GM23338 (cell line): ENCODE measurements around the gene REEP5. TPM values are rescaled to one million over a fixed set of nuclear protein-coding genes. Genes with fewer than 3 reads are reported as not detected.

Experiments
- ATAC-seq: fragments of 200-7000 bp; cut with Tn5 transposase; 3 replicates; pipeline ENCODE4 v1.9.1; 2020
- DNase-seq: peaks from one replicate; pipeline ENCODE4 v3.0.0-alpha.2; 2015; ENCODE audit warnings: low spot score
- H2AFZ ChIP-seq: fragments of 200-600 bp; sonication (generic); 2 replicates; pipeline ENCODE4 v1.8.0; 2016; ENCODE audit warnings: antibody characterized with exemption, mild to moderate bottlenecking, moderate library complexity
- H3F3A ChIP-seq: fragments of 200-600 bp; sonication (generic); replicated peaks from 2 replicates; pipeline ENCODE4 v1.8.0; 2017; ENCODE audit warnings: antibody characterized with exemption, mixed run types, low read depth
- H3K27ac ChIP-seq: fragments of 200-600 bp; sonication (generic); 2 replicates; pipeline ENCODE4 v1.6.1; 2016; ENCODE audit warnings: low read depth
- H3K27me3 ChIP-seq: fragments of 200-600 bp; sonication (generic); 2 replicates; pipeline ENCODE4 v1.8.0; 2016; ENCODE audit warnings: mild to moderate bottlenecking, mixed run types, moderate library complexity; ENCODE audit not compliant: insufficient read depth
- H3K36me3 ChIP-seq: fragments of 200-600 bp; sonication (generic); 2 replicates; pipeline ENCODE4 v1.8.0; 2016; ENCODE audit warnings: mild to moderate bottlenecking; ENCODE audit not compliant: insufficient read depth
- H3K4me1 ChIP-seq: fragments of 200-600 bp; sonication (generic); 2 replicates; pipeline ENCODE4 v1.8.0; 2016; ENCODE audit warnings: mild to moderate bottlenecking, moderate library complexity; ENCODE audit not compliant: insufficient read depth
- H3K4me2 ChIP-seq: fragments of 200-600 bp; sonication (generic); 2 replicates; pipeline ENCODE4 v1.7.1; 2017; ENCODE audit warnings: mixed run types
- H3K4me3 ChIP-seq: fragments of 200-600 bp; sonication (generic); 2 replicates; pipeline ENCODE4 v1.6.1; 2016; ENCODE audit warnings: mixed run types
- H3K79me2 ChIP-seq: fragments of 200-600 bp; sonication (generic); replicated peaks from 2 replicates; pipeline ENCODE4 v1.8.0; 2017; ENCODE audit warnings: mild to moderate bottlenecking; ENCODE audit not compliant: insufficient read depth
- H3K9me2 ChIP-seq: fragments of 200-600 bp; sonication (generic); 2 replicates; pipeline ENCODE4 v1.8.0; 2017; ENCODE audit not compliant: insufficient read depth
- H4K20me1 ChIP-seq: fragments of 200-600 bp; sonication (generic); replicated peaks from 2 replicates; pipeline ENCODE4 v1.8.0; 2017; ENCODE audit warnings: mild to moderate bottlenecking; ENCODE audit not compliant: insufficient read depth
- H3K27ac Mint-ChIP-seq: 2 replicates; pipeline ENCODE4 v1.8.0; 2020; ENCODE audit warnings: inconsistent platforms, mild to moderate bottlenecking, moderate library complexity, mixed read lengths
- H3K27me3 Mint-ChIP-seq: 3 replicates; pipeline ENCODE4 v1.8.0; 2022; ENCODE audit warnings: low read depth, mild to moderate bottlenecking, moderate library complexity, mixed read lengths, inconsistent platforms; ENCODE audit not compliant: insufficient read depth, poor library complexity
- H3K36me3 Mint-ChIP-seq: 3 replicates; pipeline ENCODE4 v1.8.0; 2021; ENCODE audit warnings: low read depth, mild to moderate bottlenecking, inconsistent platforms, moderate library complexity, mixed read lengths
- H3K4me1 Mint-ChIP-seq: 3 replicates; pipeline ENCODE4 v1.8.0; 2020; ENCODE audit warnings: mild to moderate bottlenecking, inconsistent platforms, mixed read lengths
- H3K4me3 Mint-ChIP-seq: 3 replicates; pipeline ENCODE4 v1.8.0; 2021; ENCODE audit warnings: moderate library complexity, mild to moderate bottlenecking, inconsistent platforms, mixed read lengths
- H3K9me3 Mint-ChIP-seq: 3 replicates; pipeline ENCODE4 v1.8.0; 2020; ENCODE audit warnings: moderate library complexity, mild to moderate bottlenecking, inconsistent platforms, mixed read lengths
- CREB1 ChIP-seq: fragments of 250-450 bp; sonication (Bioruptor Pico); IDR thresholded peaks from 2 replicates; pipeline ENCODE4 v1.5.0; 2020; ENCODE audit warnings: low read depth, mild to moderate bottlenecking, moderate library complexity
- CTCF ChIP-seq, 2 experiments: fragments of 200-600 bp in 1 of 2; sonication (generic) in 1 of 2; conservative IDR thresholded peaks; 2 replicates each; pipeline versions ENCODE4 v1.5.1 to v1.6.1; 2016 to 2017; ENCODE audit warnings: antibody characterized with exemption in 2 of 2, low read depth in 2 of 2, mild to moderate bottlenecking in 2 of 2, moderate library complexity in 1 of 2
- EZH2 ChIP-seq: fragments of 200-600 bp; sonication (generic); IDR thresholded peaks from one replicate; pipeline ENCODE4 v1.8.0; 2017; ENCODE audit warnings: antibody characterized with exemption, mild to moderate bottlenecking, low read depth; ENCODE audit not compliant: unreplicated experiment
- EZH2phosphoT487 ChIP-seq: fragments of 200-600 bp; sonication (generic); IDR thresholded peaks from one replicate; pipeline ENCODE4 v1.8.1; 2018; ENCODE audit warnings: antibody characterized with exemption; ENCODE audit not compliant: unreplicated experiment
- JUNB ChIP-seq: IDR thresholded peaks from one replicate; pipeline ENCODE4 v1.6.1; 2016; ENCODE audit warnings: antibody characterized with exemption; ENCODE audit not compliant: unreplicated experiment
- NANOG ChIP-seq: IDR thresholded peaks from 2 replicates; pipeline ENCODE4 v1.6.1; 2016; ENCODE audit warnings: antibody characterized with exemption, borderline replicate concordance
- POLR2AphosphoS5 ChIP-seq: IDR thresholded peaks from 2 replicates; pipeline ENCODE4 v1.6.1; 2016; ENCODE audit warnings: antibody characterized with exemption, low read depth
- STAT1 ChIP-seq: IDR thresholded peaks from one replicate; pipeline ENCODE4 v1.6.1; 2016; ENCODE audit warnings: antibody characterized with exemption; ENCODE audit not compliant: unreplicated experiment
- ZNF114 ChIP-seq: fragments of 250-450 bp; sonication (Bioruptor Pico); IDR thresholded peaks from 2 replicates; pipeline ENCODE4 v1.5.0; 2020; ENCODE audit warnings: mild to moderate bottlenecking, moderate library complexity
- polyA plus RNA-seq: library from polyadenylated mRNA; unstranded; fragments of >200 nt; fragmentation: Nextera tagmentation; extraction: Ambion mirVana; gene quantifications from 2 replicates; pipeline ENCODE4 v1.2.1, GENCODE V29; 2016
- total RNA-seq: library from RNA; depleted of rRNA; stranded (reverse); fragments of >200 nt; shearing (Covaris generic); gene quantifications from 2 replicates; pipeline ENCODE4 v1.2.3, GENCODE V29; 2014
- TF ChIP-seq, protein P1 (sequence below): IDR thresholded peaks from one replicate; pipeline ENCODE4 v1.6.1; 2018; ENCODE audit warnings: antibody characterized with exemption; ENCODE audit not compliant: unreplicated experiment
- TF ChIP-seq, protein P2 (sequence below): IDR thresholded peaks from 2 replicates; pipeline ENCODE4 v1.6.1; 2016; ENCODE audit warnings: antibody characterized with exemption

The REEP5 gene
- total and polyA plus RNA-seq, 2 experiments from 2014 or later, result 32.5 to 111 TPM

DNA sequence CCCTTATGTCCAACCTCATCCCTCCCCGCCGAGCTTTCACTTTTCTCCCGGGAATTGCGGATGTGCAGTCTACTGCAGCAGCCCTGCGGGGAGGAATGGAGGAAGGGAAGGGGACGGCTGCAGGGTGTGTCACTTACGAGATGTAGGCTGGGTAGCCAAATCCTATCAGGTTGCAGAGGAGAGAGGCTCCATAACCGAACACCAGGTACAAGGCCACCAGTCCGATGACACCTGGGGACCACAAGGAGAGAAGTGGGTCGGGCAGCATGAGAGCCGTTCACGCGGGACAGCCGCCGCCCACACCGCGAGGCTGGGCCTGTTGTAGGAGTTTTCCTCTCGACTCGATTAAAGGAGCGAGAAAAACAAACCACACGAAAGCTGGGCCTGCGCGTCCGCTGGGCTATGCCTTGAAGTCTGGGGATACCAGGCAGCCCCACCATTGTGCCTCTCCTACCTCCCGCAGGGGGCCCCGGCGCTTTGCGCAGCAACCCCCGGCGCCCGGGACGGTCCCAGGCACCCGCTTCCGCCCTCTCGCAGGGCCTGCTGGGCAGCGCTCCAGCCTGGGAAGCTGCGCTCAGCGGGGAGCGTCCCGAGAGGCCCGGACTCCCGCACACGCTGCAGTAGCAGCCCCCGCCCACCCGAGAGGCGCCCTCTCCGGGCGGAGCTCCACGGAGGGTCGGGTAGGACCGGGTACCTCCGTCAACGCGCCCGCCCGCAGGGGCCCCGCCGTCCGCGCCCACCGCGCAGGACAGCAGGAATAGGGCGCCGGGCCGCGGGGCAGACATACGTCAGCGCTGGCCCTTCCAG, 798 bp downstream of the REEP5 start:
- Histone ChIP-seq H3K9me2 (no peaks in the 10 kb centered on the region), H3K4me3 (peak overlapping the region; percentile 98), H3F3A (0 out of 2 replicates have a peak, but pooled peaks cover 3% of the 10 kb centered on the region), H3K79me2 (peaks cover 16% of the 10 kb centered on the region), H3K4me2 (peak overlapping the region; percentile 86), H3K27me3 (peaks cover 8% of the 10 kb centered on the region), H2AFZ (peak overlapping the region; percentile 99), H3K4me1 (0 out of 2 replicates have a peak, but pooled peaks cover 9% of the 10 kb centered on the region), H3K36me3 (0 out of 2 replicates have a peak, but pooled peaks cover 5% of the 10 kb centered on the region), H3K27ac (peak overlapping the region; percentile 90), H4K20me1 (peaks cover 4% of the 10 kb centered on the region)
- TF ChIP-seq CTCF (conservative IDR thresholded peaks at IDR 0.05; ENCODE audit: low read depth in 2 of 2) (0 out of 4 replicates have a peak, but pooled peaks of 1 of the 2 experiments have one; percentile 0), POLR2AphosphoS5 (no peak), NANOG (no peak; the same call in 1 of the 2 replicates), ZNF114 (no peak), JUNB (no peak)
- TF ChIP-seq, protein P1, sequence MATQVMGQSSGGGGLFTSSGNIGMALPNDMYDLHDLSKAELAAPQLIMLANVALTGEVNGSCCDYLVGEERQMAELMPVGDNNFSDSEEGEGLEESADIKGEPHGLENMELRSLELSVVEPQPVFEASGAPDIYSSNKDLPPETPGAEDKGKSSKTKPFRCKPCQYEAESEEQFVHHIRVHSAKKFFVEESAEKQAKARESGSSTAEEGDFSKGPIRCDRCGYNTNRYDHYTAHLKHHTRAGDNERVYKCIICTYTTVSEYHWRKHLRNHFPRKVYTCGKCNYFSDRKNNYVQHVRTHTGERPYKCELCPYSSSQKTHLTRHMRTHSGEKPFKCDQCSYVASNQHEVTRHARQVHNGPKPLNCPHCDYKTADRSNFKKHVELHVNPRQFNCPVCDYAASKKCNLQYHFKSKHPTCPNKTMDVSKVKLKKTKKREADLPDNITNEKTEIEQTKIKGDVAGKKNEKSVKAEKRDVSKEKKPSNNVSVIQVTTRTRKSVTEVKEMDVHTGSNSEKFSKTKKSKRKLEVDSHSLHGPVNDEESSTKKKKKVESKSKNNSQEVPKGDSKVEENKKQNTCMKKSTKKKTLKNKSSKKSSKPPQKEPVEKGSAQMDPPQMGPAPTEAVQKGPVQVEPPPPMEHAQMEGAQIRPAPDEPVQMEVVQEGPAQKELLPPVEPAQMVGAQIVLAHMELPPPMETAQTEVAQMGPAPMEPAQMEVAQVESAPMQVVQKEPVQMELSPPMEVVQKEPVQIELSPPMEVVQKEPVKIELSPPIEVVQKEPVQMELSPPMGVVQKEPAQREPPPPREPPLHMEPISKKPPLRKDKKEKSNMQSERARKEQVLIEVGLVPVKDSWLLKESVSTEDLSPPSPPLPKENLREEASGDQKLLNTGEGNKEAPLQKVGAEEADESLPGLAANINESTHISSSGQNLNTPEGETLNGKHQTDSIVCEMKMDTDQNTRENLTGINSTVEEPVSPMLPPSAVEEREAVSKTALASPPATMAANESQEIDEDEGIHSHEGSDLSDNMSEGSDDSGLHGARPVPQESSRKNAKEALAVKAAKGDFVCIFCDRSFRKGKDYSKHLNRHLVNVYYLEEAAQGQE, result no peak
- peaks cover 15% of the 10 kb centered on the region for H3K27me3 Mint-ChIP-seq
- ATAC-seq (peak; percentile 73), DNase-seq (peak; percentile 82)
- peaks cover 39% of the 10 kb centered on the region for H3K36me3 Mint-ChIP-seq
- H3K9me3 Mint-ChIP-seq, result no peaks in the 10 kb centered on the region
- peaks cover 15% of the 10 kb centered on the region for H3K4me1 Mint-ChIP-seq
- H3K27ac Mint-ChIP-seq, result peak overlapping the region; percentile 23; the same call in 1 of the 2 replicates
- H3K4me3 Mint-ChIP-seq, result peak overlapping the region; percentile 97

DNA sequence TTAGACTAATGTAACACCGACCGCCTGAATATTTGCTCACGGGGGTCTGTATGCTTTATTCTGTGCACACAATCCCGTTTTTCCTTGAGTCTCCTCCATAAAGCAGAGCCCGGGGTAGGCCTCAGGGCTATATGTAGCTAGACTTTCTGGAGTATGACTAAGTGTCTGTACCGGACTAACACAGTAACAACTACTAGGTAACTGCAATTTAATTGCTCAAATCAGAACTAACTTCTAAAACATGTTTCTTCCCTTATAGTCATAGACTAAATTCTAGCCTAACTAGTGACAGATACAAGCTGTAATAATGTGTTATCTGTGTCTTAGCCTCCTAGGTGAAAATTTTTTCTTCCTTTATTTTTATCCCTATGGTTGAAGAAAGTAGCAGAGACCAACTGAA, 2.1 kb downstream of the REEP5 start:
- 0 out of 2 replicates have a peak, but pooled peaks cover 5% of the 10 kb centered on the region for H3K36me3 ChIP-seq
- H2AFZ ChIP-seq, result no peak overlapping the region
- 0 out of 2 replicates have a peak, but pooled peaks cover 9% of the 10 kb centered on the region for H3K4me1 ChIP-seq
- Mint-ChIP-seq H3K27me3 (peaks cover 15% of the 10 kb centered on the region), H3K9me3 (no peaks in the 10 kb centered on the region), H3K27ac (no peak overlapping the region), H3K4me1 (peaks cover 15% of the 10 kb centered on the region), H3K36me3 (peaks cover 41% of the 10 kb centered on the region), H3K4me3 (peak overlapping the region; percentile 97; the same call in 2 of the 3 replicates)
- TF ChIP-seq ZNF114 (no peak), STAT1 (no peak), EZH2 (no peak), EZH2phosphoT487 (no peak), CREB1 (CRISPR knock-in tag) (no peak), JUNB (no peak)
- TF ChIP-seq, protein P2, sequence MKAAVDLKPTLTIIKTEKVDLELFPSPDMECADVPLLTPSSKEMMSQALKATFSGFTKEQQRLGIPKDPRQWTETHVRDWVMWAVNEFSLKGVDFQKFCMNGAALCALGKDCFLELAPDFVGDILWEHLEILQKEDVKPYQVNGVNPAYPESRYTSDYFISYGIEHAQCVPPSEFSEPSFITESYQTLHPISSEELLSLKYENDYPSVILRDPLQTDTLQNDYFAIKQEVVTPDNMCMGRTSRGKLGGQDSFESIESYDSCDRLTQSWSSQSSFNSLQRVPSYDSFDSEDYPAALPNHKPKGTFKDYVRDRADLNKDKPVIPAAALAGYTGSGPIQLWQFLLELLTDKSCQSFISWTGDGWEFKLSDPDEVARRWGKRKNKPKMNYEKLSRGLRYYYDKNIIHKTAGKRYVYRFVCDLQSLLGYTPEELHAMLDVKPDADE, result no peak
- ATAC-seq (no peak), DNase-seq (no peak)
- 0 out of 2 replicates have a peak, but pooled peaks cover 3% of the 10 kb centered on the region for H3F3A ChIP-seq
- peaks cover 16% of the 10 kb centered on the region for H3K79me2 ChIP-seq
- H4K20me1 ChIP-seq, result peaks cover 6% of the 10 kb centered on the region
- H3K9me2 ChIP-seq, result no peaks in the 10 kb centered on the region
- H3K4me3 ChIP-seq, result no peak overlapping the region
- peak overlapping the region; percentile 86 for H3K4me2 ChIP-seq
- H3K27me3 ChIP-seq, result peaks cover 8% of the 10 kb centered on the region
- no peak overlapping the region for H3K27ac ChIP-seq
